Stimulated activated CD8-positive, alpha-beta memory T cell treated with anti-CD3 and anti-CD28 coated beads, Interleukin-12 subunit alpha, Interleukin-12 subunit beta, amount 100 ng/mL, for 24 hours (primary cell): ENCODE data around the gene APBA2.

Experiments
- DNase-seq: peaks from one replicate; pipeline ENCODE4 v3.0.0-alpha.2; 2020; ENCODE audit errors: extremely low read depth

Gene APBA2

GRCh38 chr15:28915041-28915810 lies 29.5 kb downstream of the APBA2 start:
- no peak for DNase-seq

- DNase-seq: no peak
These were observed 30.2 kb downstream of the APBA2 start for GRCh38 chr15:28915935-28916334.

- DNase-seq: no peak
These were observed 32.0 kb downstream of the APBA2 start for GRCh38 chr15:28917791-28918140.

- no peak for DNase-seq
These were observed 32.6 kb downstream of the APBA2 start for GRCh38 chr15:28918141-28918983.

GRCh38 chr15:28919201-28919635 lies 33.4 kb downstream of the APBA2 start:
- DNase-seq: no peak

- no peak for DNase-seq
These were observed 34.2 kb downstream of the APBA2 start for GRCh38 chr15:28919679-28920655.

- DNase-seq: no peak
These were observed 35.1 kb downstream of the APBA2 start for GRCh38 chr15:28920781-28921331.

- DNase-seq: no peak
These were observed 35.6 kb downstream of the APBA2 start for GRCh38 chr15:28921336-28921735.

GRCh38 chr15:28921919-28922706 lies 36.3 kb downstream of the APBA2 start:
- DNase-seq: no peak

- no peak for DNase-seq
These were observed 36.9 kb downstream of the APBA2 start for GRCh38 chr15:28922707-28923012.

GRCh38 chr15:28923726-28924280 lies 38.0 kb downstream of the APBA2 start:
- no peak for DNase-seq

GRCh38 chr15:28927043-28927442 lies 41.3 kb downstream of the APBA2 start:
- no peak for DNase-seq

GRCh38 chr15:28929200-28929599 lies 43.4 kb downstream of the APBA2 start:
- DNase-seq: no peak

- DNase-seq: no peak
These were observed 44.2 kb downstream of the APBA2 start for GRCh38 chr15:28930011-28930410.

GRCh38 chr15:28930476-28931291 lies 44.9 kb downstream of the APBA2 start:
- DNase-seq: no peak

- DNase-seq: no peak
These were observed 46.1 kb downstream of the APBA2 start for GRCh38 chr15:28931828-28932227.

- no peak for DNase-seq
These were observed 46.6 kb downstream of the APBA2 start for GRCh38 chr15:28932361-28932760.

- DNase-seq: no peak
These were observed 48.1 kb downstream of the APBA2 start for GRCh38 chr15:28933710-28934445.

- no peak for DNase-seq
These were observed 48.9 kb downstream of the APBA2 start for GRCh38 chr15:28934645-28935044.
